NCI-H1092 treated with DMSO at 0.1 percent for 48 hours (cell line): ENCODE results near the gene SYNPO2L.
"Not testable (repeated sequence)": the region's sequence is repeated elsewhere in the genome, so short reads cannot be mapped to it uniquely, and the experiment has no call there.

Source experiments
- DNase-seq: peaks from one replicate; lab custom pipeline; 2025; lab: John Stamatoyannopoulos, UW

SYNPO2L gene, protein sequence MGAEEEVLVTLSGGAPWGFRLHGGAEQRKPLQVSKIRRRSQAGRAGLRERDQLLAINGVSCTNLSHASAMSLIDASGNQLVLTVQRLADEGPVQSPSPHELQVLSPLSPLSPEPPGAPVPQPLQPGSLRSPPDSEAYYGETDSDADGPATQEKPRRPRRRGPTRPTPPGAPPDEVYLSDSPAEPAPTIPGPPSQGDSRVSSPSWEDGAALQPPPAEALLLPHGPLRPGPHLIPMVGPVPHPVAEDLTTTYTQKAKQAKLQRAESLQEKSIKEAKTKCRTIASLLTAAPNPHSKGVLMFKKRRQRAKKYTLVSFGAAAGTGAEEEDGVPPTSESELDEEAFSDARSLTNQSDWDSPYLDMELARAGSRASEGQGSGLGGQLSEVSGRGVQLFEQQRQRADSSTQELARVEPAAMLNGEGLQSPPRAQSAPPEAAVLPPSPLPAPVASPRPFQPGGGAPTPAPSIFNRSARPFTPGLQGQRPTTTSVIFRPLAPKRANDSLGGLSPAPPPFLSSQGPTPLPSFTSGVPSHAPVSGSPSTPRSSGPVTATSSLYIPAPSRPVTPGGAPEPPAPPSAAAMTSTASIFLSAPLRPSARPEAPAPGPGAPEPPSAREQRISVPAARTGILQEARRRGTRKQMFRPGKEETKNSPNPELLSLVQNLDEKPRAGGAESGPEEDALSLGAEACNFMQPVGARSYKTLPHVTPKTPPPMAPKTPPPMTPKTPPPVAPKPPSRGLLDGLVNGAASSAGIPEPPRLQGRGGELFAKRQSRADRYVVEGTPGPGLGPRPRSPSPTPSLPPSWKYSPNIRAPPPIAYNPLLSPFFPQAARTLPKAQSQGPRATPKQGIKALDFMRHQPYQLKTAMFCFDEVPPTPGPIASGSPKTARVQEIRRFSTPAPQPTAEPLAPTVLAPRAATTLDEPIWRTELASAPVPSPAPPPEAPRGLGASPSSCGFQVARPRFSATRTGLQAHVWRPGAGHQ

DNA sequence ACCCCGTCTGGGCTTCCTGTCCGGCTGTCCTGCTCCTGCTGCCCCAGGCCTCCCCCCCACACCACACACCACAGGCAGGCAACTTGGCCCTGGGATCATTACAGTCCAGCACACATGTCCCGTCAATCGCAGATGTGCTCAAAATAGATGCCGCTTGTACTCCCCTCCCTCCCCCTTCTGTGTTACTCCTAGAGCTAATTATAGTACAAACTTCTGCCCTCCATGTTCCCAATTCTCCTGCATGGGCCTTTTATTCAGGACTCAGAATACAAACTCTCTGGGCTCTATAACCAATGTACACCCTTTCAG, at the start of gene SYNPO2L:
TSS of gene SYNPO2L (minus strand) at position 40 of the 309 bp plus-strand sequence. CDS start 107 bp downstream, outside the sequence.
- no peak for DNase-seq

DNA sequence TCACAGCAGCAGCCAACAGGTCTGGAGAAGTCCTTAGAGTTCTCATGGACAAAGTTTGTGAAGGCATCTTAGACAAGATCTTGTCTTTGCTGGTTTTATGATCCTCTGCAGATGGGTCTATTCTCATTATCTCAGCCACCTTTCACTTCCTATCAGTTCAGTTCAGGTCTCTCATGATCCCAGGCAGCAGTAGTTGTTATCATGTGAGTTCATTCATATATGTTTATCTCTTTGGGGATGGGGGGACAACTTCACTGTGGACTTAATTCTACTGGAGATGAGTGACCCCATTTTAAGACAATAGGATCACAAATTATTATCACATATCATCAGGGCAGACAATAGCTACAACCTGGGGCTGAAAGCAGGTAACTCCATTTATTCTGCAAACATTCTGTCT, 48.1 kb upstream of the SYNPO2L start:
- DNase-seq: not testable (repeated sequence)

- DNase-seq: not testable (repeated sequence)
Measured at GRCh38 chr10:73698819-73699218, 43.0 kb upstream of the SYNPO2L start.

DNA sequence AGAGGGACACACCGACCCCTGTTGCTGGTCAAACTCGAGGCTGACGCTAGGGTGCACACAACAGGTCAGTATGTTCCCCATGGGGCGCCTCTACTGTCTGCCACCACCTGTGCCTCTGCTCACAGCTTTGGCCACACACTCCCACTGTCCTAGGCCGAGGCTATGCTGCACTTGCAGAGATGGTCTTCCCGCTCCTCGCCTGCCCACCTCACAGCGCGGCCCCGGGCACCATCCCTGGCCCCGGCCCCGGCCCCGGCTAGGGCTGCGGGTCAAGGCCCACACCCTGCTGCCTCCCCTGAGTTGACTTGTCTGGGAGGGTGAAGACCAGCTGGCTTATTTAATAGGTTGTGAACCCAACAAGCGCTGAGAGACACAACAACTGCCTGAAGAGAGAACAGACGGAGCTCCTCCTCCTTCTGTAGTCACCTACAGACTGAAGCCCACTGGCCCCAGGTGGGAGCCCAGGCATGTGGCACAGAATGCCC, 41.9 kb upstream of the SYNPO2L start, which contains the start of gene AGAP5:
TSS of gene AGAP5 (minus strand) at position 435 of the 485 bp plus-strand sequence. CDS start at position 81, 354 bp downstream.
- not testable (repeated sequence) for DNase-seq

- not testable (repeated sequence) for DNase-seq
Measured at GRCh38 chr10:73695302-73695701, 39.5 kb upstream of the SYNPO2L start.

DNA sequence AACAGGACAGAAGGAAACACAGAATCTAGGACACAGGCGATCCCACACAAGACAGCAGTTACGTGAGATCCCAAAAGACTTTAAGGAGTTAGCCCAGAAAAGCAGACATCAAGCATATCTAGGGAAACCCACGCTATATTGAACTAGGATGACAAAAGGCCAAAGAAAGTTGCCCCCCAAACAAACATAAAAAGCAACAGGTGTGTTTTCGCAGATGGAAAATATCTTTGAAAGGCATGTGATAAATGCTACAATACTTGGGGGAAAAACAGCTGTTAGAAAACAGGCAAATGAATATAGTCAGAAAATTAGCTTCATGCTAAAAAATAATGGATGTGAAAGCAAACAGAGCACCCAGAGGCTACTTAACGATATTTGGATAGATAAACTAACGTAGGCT, 34.9 kb upstream of the SYNPO2L start:
- not testable (repeated sequence) for DNase-seq

DNA sequence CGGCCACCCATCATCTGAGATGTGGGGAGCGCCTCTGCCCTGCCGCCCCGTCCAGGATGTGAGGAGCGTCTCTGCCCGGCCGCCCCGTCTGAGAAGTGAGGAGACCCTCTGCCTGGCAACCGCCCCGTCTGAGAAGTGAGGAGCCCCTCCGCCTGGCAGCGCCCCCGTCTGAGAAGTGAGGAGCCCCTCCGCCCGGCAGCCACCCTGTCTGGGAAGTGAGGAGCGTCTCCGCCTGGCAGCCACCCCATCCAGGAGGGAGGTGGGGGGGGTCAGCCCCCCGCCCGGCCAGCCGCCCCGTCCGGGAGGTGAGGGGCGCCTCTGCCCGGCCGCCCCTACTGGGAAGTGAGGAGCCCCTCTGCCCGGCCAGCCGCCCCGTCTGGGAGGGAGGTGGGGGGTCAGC, 33.8 kb upstream of the SYNPO2L start:
- DNase-seq: not testable (repeated sequence)

GRCh38 chr10:73687641-73688040, 31.8 kb upstream of the SYNPO2L start:
- not testable (repeated sequence) for DNase-seq

GRCh38 chr10:73674546-73674945, 18.7 kb upstream of the SYNPO2L start:
- DNase-seq: not testable (repeated sequence)

- DNase-seq: not testable (repeated sequence)
Measured at GRCh38 chr10:73668378-73668777, 12.5 kb upstream of the SYNPO2L start.

DNA sequence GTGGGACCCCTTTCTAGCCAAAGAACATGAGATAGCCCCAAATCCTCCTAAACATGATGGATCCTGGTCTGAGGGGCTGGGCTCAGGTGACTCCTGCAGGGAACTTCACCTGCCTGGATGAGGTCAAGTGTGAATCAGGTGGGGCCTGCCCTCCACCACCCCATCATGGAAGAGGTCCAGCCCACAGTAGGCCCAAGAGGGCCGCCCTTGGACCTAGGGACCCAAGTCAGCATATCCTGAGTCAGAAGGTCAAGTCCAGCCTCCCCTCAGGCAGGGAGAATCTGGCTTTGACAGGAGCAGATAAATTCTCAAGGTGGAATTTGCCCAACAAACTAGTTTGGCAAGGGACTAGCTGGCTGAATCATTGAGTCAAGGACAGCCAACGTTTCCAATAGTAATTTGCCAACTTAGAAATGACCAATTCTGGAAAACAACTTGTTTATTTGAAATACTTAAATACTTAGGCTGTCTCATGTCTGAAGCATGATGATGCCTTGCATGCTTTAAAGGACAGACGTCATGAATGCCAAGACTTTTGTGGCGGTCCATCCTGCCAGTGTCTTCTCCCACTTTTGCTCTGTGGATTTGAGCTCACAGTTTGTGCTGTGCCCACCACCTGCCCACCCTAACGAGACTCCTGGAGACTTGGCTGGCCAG, 10.5 kb upstream of the SYNPO2L start:
- DNase-seq: not testable (repeated sequence)

GRCh38 chr10:73665581-73665980, 9.8 kb upstream of the SYNPO2L start:
- DNase-seq: not testable (repeated sequence)

DNA sequence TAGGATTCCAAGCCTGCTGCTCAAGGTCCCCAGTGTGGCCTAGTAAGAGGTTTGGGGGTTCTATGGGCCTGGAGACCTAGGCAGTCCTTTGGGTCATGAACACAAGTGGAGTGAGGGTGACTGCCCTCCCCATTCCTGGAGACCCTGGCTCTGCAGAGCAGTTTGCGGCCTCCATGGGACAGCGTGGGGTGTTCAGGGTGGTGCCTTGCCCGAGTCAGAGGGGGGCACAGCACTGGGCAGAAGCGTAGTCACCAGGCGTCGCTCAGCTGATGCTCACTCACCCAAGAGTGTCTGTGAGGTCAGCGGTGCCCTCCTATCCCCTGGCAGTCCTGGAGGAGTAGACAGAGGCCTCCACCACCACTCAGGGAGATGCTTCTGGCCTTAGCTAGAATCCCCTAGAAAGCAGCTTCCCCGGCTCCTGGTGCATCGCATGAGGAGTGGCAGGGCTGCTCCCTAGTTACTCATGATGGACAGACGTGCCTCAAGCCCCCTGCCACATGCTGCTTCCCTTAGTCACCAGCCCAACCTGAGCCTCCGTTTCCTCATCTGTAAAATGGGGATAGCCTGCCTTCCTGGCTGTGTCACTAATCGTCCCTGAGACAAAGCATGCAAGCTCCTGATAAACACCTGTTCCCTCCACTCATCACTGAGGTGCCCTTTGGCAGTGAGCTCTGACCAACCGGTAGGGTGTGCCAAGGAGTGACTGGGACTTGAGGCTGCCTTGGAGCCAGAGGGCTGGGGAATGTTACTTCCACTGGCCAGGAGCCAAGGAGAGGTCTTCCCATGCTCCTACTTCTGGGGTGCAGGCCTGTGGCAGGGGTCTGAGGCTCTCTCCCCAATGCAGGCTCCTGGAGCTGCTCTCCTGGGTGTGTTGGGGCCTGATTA, 8.6 kb upstream of the SYNPO2L start:
- not testable (repeated sequence) for DNase-seq

GRCh38 chr10:73663621-73664020, 7.8 kb upstream of the SYNPO2L start:
- DNase-seq: not testable (repeated sequence)

DNA sequence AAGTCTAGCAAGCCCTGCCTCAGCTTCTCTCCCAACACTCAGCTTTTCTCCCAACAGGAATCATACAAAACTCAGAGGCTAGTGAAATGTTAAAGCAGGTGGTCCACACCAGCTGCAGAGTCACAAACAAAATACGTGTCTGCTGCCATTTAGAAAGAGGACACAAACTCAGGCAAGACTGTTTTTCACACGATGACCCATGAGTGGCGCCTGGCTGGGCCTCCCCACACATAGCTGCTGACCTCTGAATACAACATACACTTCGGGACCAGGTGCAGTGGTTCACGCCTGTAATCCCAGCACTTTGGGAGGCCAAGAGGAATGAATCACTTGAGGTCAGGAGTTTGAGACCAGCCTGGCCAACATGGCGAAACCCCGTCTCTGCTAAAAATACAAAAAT, 6.9 kb upstream of the SYNPO2L start:
- not testable (repeated sequence) for DNase-seq

DNA sequence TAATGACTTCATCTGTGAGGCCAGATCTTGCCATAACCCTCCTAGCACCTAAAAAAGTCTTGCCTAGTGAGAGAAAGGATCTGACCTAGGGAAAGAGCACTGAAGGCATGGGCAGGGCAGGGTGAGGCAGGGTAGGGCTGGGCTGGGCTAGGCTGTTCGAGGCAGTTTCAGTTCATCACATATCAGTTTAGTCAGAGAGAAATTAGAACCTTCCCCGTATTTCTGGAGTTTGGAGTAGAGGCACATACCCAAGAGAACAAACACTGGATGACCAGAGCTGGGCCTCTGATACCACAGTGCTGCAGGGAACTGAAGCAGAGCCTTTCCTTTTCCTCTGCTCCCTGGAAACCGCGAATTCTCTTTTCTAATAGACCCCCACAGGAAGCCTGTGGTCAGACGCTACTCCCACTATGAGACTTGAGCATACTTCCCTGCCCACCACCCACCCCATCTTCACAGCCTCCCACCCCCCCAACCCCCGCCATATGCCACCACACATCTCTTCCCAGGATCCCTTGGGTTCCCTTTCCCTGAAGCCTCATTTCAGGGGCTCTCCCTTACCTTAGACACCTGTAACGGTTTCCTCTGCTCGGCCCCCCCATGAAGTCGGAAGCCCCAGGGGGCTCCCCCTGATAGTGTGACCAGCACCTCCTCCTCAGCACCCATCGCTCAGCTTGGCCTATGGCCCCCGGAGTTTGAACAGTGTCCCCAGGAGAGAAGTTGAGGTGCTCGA, 406 bp downstream of the SYNPO2L start:
- no peak for DNase-seq

DNA sequence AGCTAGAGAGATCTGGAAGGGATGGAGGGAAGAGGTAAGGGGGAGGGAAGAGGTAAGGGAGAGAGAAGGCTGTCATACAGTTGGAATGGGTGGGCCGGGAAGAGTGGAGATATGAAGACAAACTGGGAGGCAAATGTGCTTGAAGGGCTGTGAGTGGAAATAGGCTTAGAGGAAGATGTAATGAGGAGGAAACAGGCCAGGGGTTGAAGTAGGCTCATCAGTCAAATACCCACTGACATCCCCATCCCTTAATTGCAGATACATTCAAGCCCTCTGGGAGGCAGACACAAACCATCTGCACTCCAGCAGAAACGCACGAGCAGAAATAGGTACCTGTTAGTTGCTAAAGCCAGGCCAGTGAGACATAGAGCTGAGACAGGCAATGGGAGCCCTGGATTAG, 2.1 kb downstream of the SYNPO2L start:
- DNase-seq: no peak

DNA sequence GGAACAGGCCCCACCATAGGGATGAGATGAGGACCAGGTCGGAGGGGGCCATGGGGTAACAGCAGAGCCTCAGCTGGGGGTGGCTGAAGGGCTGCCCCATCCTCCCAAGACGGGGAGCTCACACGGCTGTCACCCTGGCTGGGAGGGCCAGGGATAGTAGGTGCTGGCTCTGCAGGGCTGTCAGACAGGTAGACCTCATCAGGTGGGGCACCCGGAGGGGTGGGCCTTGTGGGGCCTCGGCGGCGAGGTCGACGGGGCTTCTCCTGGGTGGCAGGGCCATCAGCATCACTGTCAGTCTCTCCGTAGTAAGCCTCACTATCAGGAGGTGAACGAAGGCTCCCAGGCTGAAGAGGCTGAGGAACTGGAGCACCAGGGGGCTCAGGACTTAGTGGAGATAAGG, 2.6 kb downstream of the SYNPO2L start:
- DNase-seq: no peak

GRCh38 chr10:73650537-73651331, 5.1 kb downstream of the SYNPO2L start:
- no peak for DNase-seq
